Astrocyte of the spinal cord (primary cell): Measurements from ENCODE around the gene P4HB.
A peak's percentile ranks its signal among the peaks of the same experiment; 100 is the strongest.

Experiments
- DNase-seq: peaks from one replicate; pipeline ENCODE4 v3.0.0; 2011; ENCODE audit warnings: low read depth, low spot score
- H3K4me3 ChIP-seq: 2 replicates; pipeline ENCODE4 v1.5.1; 2011; ENCODE audit warnings: low read depth, mild to moderate bottlenecking, low read length, moderate library complexity
- CTCF ChIP-seq: IDR thresholded peaks from 2 replicates; pipeline ENCODE4 v1.5.1; 2012; ENCODE audit warnings: low read depth, mild to moderate bottlenecking, low read length, inconsistent platforms
- in situ Hi-C: cut with HindIII; loops from 2 replicates; pipeline ENCODE4 v1.10.0; 2017; ENCODE audit warnings: low sequenced_read_pairs

Gene P4HB

GRCh38 chr17:81891303-81891552, 30.9 kb upstream of the P4HB start:
- DNase-seq, result no peak
- TF ChIP-seq CTCF, result no peak
- H3K4me3 ChIP-seq, result peak overlapping the region; percentile 67
- in situ Hi-C loops, result no loop called here

GRCh38 chr17:81890447-81891302, 30.3 kb upstream of the P4HB start:
- DNase-seq, result no peak
- peak overlapping the region; percentile 67 for H3K4me3 ChIP-seq
- in situ Hi-C loops, result no loop called here
- TF ChIP-seq CTCF, result no peak

- in situ Hi-C loops, result no loop called here
- H3K4me3 ChIP-seq, result no peak overlapping the region
- DNase-seq, result no peak
- no peak for TF ChIP-seq CTCF
These were observed 29.3 kb upstream of the P4HB start for GRCh38 chr17:81889602-81890001.

GRCh38 chr17:81888988-81889595, 28.8 kb upstream of the P4HB start:
- H3K4me3 ChIP-seq, result no peak overlapping the region
- TF ChIP-seq CTCF, result no peak
- DNase-seq, result no peak
- in situ Hi-C loops, result no loop called here

- DNase-seq, result no peak
- in situ Hi-C loops, result no loop called here
- H3K4me3 ChIP-seq, result no peak overlapping the region
- no peak for TF ChIP-seq CTCF
These were observed 28.0 kb upstream of the P4HB start for GRCh38 chr17:81888105-81888987.

- no peak for DNase-seq
- in situ Hi-C loops, result no loop called here
- H3K4me3 ChIP-seq, result no peak overlapping the region
- no peak for TF ChIP-seq CTCF
These were observed 25.7 kb upstream of the P4HB start for GRCh38 chr17:81885869-81886548.
